Neural cell (in vitro differentiated cells): Measurements from ENCODE around the gene HM13. TPM values are rescaled to one million over a fixed set of nuclear protein-coding genes. Genes with fewer than 3 reads are reported as not detected.
"Not testable (repeated sequence)": the region's sequence is repeated elsewhere in the genome, so short reads cannot be mapped to it uniquely, and the experiment has no call there.

Experiments
- H2AFZ ChIP-seq: fragments of 200-600, 300-800 bp; sonication (generic), shearing (Covaris generic); 2 replicates; pipeline ENCODE4 v1.6.0; 2014; ENCODE audit warnings: low read depth, mild to moderate bottlenecking, antibody characterized with exemption, low read length, moderate library complexity
- H3F3A ChIP-seq: fragments of 200-600 bp; shearing (Covaris generic); 2 replicates; pipeline ENCODE4 v1.6.1; 2016; ENCODE audit warnings: mild to moderate bottlenecking, moderate library complexity, mixed read lengths, antibody characterized with exemption, low read length; ENCODE audit not compliant: insufficient read depth, poor library complexity, severe bottlenecking
- H3K27ac ChIP-seq: fragments of 200-600, 300-800 bp; sonication (generic), shearing (Covaris generic); 2 replicates; pipeline ENCODE4 v1.5.1; 2014; ENCODE audit warnings: mild to moderate bottlenecking, low read length, moderate library complexity
- H3K27me3 ChIP-seq: fragments of 300-800, 200-600 bp; sonication (generic), shearing (Covaris generic); 2 replicates; pipeline ENCODE4 v1.6.0; 2014; ENCODE audit warnings: mild to moderate bottlenecking, low read depth, low read length, moderate library complexity; ENCODE audit not compliant: insufficient read depth
- H3K36me3 ChIP-seq: fragments of 300-800, 200-600 bp; sonication (generic), shearing (Covaris generic); 2 replicates; pipeline ENCODE4 v1.5.1; 2014; ENCODE audit warnings: mild to moderate bottlenecking, antibody characterized with exemption, low read length, moderate library complexity; ENCODE audit not compliant: insufficient read depth
- H3K4me2 ChIP-seq: fragments of 300-800, 200-600 bp; sonication (generic), shearing (Covaris generic); 2 replicates; pipeline ENCODE4 v1.6.0; 2014; ENCODE audit warnings: mild to moderate bottlenecking, low read length
- H3K4me3 ChIP-seq: fragments of 300-800, 200-600 bp; sonication (generic), shearing (Covaris generic); 2 replicates; pipeline ENCODE4 v1.5.1; 2014; ENCODE audit warnings: mild to moderate bottlenecking, low read length, moderate library complexity
- H3K79me2 ChIP-seq: fragments of 200-600 bp; shearing (Covaris generic); replicated peaks from 2 replicates; pipeline ENCODE4 v1.6.0; 2014; ENCODE audit warnings: mild to moderate bottlenecking, low read length, moderate library complexity; ENCODE audit not compliant: insufficient read depth
- H3K9ac ChIP-seq: fragments of 300-800, 200-600 bp; sonication (generic), shearing (Covaris generic); 2 replicates; pipeline ENCODE4 v1.6.1; 2016; ENCODE audit warnings: mild to moderate bottlenecking, low read length, mixed read lengths
- H3K9me2 ChIP-seq: fragments of 200-600 bp; shearing (Covaris generic); 2 replicates; pipeline ENCODE4 v1.6.1; 2016; ENCODE audit warnings: mild to moderate bottlenecking, low read length, mixed read lengths; ENCODE audit not compliant: insufficient read depth
- H3K9me3 ChIP-seq: fragments of 200-600, 300-800 bp; sonication (generic), shearing (Covaris generic); 2 replicates; pipeline ENCODE4 v1.6.1; 2016; ENCODE audit warnings: mild to moderate bottlenecking, mixed run types, low read length, moderate library complexity, mixed read lengths
- H4K20me1 ChIP-seq: fragments of 200-600 bp; shearing (Covaris generic); 2 replicates; pipeline ENCODE4 v1.6.1; 2016; ENCODE audit warnings: mild to moderate bottlenecking, mixed run types; ENCODE audit not compliant: insufficient read depth
- CTCF ChIP-seq: fragments of 450-650 bp; IDR thresholded peaks from 2 replicates; pipeline ENCODE4 v1.5.1; 2014; ENCODE audit warnings: antibody characterized with exemption, mild to moderate bottlenecking, moderate library complexity; ENCODE audit not compliant: poor library complexity, severe bottlenecking
- EP300 ChIP-seq: fragments of 450-650 bp; conservative IDR thresholded peaks from 2 replicates; pipeline ENCODE4 v1.6.1; 2014; ENCODE audit warnings: antibody characterized with exemption, mild to moderate bottlenecking, moderate library complexity; ENCODE audit not compliant: poor library complexity, severe bottlenecking
- EZH2 ChIP-seq: fragments of 200-600, 300-800 bp; shearing (Covaris generic), sonication (generic); IDR thresholded peaks from 2 replicates; pipeline ENCODE4 v1.6.1; 2014; ENCODE audit warnings: antibody characterized with exemption, low read length, borderline replicate concordance, mild to moderate bottlenecking; ENCODE audit not compliant: insufficient read depth, poor library complexity, severe bottlenecking
- MXI1 ChIP-seq: fragments of 450-650 bp; conservative IDR thresholded peaks from 2 replicates; pipeline ENCODE4 v1.6.1; 2014; ENCODE audit warnings: antibody characterized with exemption, mild to moderate bottlenecking; ENCODE audit not compliant: poor library complexity, severe bottlenecking
- POLR2AphosphoS5 ChIP-seq: IDR thresholded peaks from 2 replicates; pipeline ENCODE4 v1.6.1; 2012
- RAD21 ChIP-seq: fragments of 450-650 bp; conservative IDR thresholded peaks from 2 replicates; pipeline ENCODE4 v1.6.1; 2014; ENCODE audit warnings: antibody characterized with exemption, mild to moderate bottlenecking, moderate library complexity
- REST ChIP-seq: IDR thresholded peaks from 2 replicates; pipeline ENCODE4 v1.6.1; 2012; ENCODE audit warnings: borderline replicate concordance
- SMC3 ChIP-seq: fragments of 450-650 bp; conservative IDR thresholded peaks from 2 replicates; pipeline ENCODE4 v1.6.1; 2014; ENCODE audit warnings: antibody characterized with exemption, mild to moderate bottlenecking, moderate library complexity; ENCODE audit not compliant: poor library complexity
- TAF1 ChIP-seq: IDR thresholded peaks from 2 replicates; pipeline ENCODE4 v1.6.1; 2012; ENCODE audit warnings: low read depth
- polyA minus RNA-seq: library from RNA; depleted of rRNA, polyadenylated mRNA; stranded (reverse); fragments of >200 nt; gene quantifications from 2 replicates; pipeline ENCODE4 v1.2.3, GENCODE V29; 2014
- polyA plus RNA-seq: library from polyadenylated mRNA; depleted of rRNA; stranded (reverse); fragments of >200 nt; gene quantifications from 2 replicates; pipeline ENCODE4 v1.2.3, GENCODE V29; 2014

HM13 gene
- polyA plus RNA-seq, result 93.1 and 95.4 TPM in 2 replicates
- polyA minus RNA-seq, result 86.9 and 93.4 TPM in 2 replicates

GRCh38 chr20:31514154-31515071, at the start of gene HM13:
HM13 (plus strand) TSS chr20:31514442; CDS start chr20:31514552, 110 bp downstream.
- no peaks in the 10 kb centered on the region for H3K9me3 ChIP-seq
- H3F3A ChIP-seq, result no peaks in the 10 kb centered on the region
- no peaks in the 10 kb centered on the region for H3K9me2 ChIP-seq
- H3K36me3 ChIP-seq, result no peaks in the 10 kb centered on the region
- TF ChIP-seq SMC3 (peak; percentile 77), MXI1 (peak; percentile 99), POLR2AphosphoS5 (peak; percentile 98), CTCF (peak; percentile 100), TAF1 (peak; percentile 70), EZH2 (no peak), REST (peak; percentile 83), RAD21 (peak; percentile 63), EP300 (peak; percentile 83)
- peak within 1 kb of the TSS; percentile 73 for H2AFZ ChIP-seq
- no peaks in the 10 kb centered on the region for H3K27me3 ChIP-seq
- peak within 1 kb of the TSS; percentile 93 for H3K4me2 ChIP-seq
- peak within 1 kb of the TSS; percentile 72 for H3K27ac ChIP-seq
- peaks cover 36% of the 10 kb centered on the region for H3K79me2 ChIP-seq
- H3K9ac ChIP-seq, result peak within 1 kb of the TSS; percentile 86
- H3K4me3 ChIP-seq, result peak within 1 kb of the TSS; percentile 73
- H4K20me1 ChIP-seq, result no peaks in the 10 kb centered on the region

GRCh38 chr20:31470946-31471345, 43.3 kb upstream of the HM13 start:
- not testable (repeated sequence) for H3K9ac ChIP-seq, H3K4me2 ChIP-seq, H3K9me2 ChIP-seq, H3K4me3 ChIP-seq, H3K79me2 ChIP-seq, H3F3A ChIP-seq, H3K27ac ChIP-seq, H4K20me1 ChIP-seq, H3K27me3 ChIP-seq, H2AFZ ChIP-seq, H3K36me3 ChIP-seq
- peaks cover 11% of the 10 kb centered on the region for H3K9me3 ChIP-seq
